GM12801 (cell line): ENCODE measurements around the gene CACNG3.

ENCODE experiments used
- CTCF ChIP-seq: IDR thresholded peaks from one replicate; pipeline ENCODE4 v1.5.1; 2011; ENCODE audit warnings: control low read depth; ENCODE audit not compliant: insufficient read length; ENCODE audit errors: extremely low read depth

CACNG3 gene

GRCh38 chr16:24258791-24259190 lies 2.7 kb downstream of the CACNG3 start:
- no peak for TF ChIP-seq CTCF

- no peak for TF ChIP-seq CTCF
Observed at GRCh38 chr16:24262816-24263215, 6.7 kb downstream of the CACNG3 start.

- TF ChIP-seq CTCF = no peak
Observed at GRCh38 chr16:24270721-24271442, 14.7 kb downstream of the CACNG3 start.

GRCh38 chr16:24272379-24272778 lies 16.2 kb downstream of the CACNG3 start:
- no peak for TF ChIP-seq CTCF

GRCh38 chr16:24273508-24274182 lies 17.5 kb downstream of the CACNG3 start:
- TF ChIP-seq CTCF = no peak

- TF ChIP-seq CTCF = no peak
Observed at GRCh38 chr16:24275413-24275812, 19.3 kb downstream of the CACNG3 start.

GRCh38 chr16:24279982-24280515 lies 23.9 kb downstream of the CACNG3 start:
- TF ChIP-seq CTCF = no peak
